HG02623 (cell line): ENCODE measurements around the gene INAVA.

Source experiments
- ATAC-seq: cut with Tn5 transposase; IDR thresholded peaks from one replicate; pipeline ENCODE4 v1.9.1; 2021; ENCODE audit warnings: moderate library complexity; ENCODE audit not compliant: unreplicated experiment

The INAVA gene

GRCh38 chr1:200874694-200875093 lies 20.0 kb upstream of the INAVA start:
- ATAC-seq: no peak

GRCh38 chr1:200875416-200875815 lies 19.3 kb upstream of the INAVA start:
- ATAC-seq: no peak

DNA sequence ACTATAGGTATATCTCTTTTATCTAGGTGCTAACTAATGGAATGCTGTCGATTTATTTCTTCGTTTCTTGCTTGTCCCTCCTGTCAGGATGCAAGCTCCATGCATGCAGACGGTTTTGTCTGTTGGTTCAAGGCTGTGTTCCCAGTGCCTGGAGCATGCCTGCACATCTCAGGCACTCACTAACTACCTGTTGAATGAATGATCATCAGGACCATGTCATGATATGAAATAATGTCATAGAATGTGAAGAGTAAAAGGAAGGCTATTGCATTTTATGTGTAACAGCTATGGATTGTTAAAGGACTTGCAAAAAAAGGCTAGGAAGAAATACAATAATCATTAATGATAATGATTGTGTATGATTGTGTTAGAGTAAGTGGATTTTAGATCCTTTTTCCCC lies 17.7 kb upstream of the INAVA start:
- ATAC-seq: no peak

DNA sequence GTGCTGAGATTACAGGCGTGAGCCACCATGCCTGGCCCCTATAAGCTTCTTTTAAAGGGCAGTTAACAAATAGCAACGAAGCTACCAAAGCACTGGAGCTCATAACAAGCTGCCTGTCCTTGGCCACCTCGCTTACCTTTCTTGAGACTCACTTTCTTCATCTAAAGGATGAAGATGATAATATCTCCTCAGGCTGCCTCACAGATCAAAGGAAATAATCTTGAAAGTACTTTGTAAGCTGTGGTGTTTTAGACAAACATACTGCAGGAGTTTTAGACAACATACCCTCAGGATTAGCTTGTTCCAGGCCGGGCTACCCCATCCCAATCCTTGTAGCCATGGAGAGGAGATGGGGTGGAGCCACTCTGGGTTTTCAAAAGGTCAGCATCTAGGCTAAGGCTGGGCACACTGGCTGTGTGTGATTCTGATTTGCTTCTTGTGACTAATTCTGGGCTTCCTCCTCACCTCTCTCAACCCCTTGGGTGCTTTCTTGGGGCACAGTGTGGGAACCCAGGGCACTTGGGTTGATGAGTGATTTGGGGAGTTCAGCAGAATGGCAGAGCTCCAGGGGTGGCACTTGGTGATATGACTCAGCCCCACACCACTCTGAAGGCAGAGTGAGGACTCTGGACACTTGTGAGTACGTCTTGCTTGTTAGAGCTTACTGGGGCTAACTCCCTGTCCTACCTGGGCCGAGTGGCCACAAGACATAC lies 16.7 kb upstream of the INAVA start:
- ATAC-seq: peak; percentile 53

DNA sequence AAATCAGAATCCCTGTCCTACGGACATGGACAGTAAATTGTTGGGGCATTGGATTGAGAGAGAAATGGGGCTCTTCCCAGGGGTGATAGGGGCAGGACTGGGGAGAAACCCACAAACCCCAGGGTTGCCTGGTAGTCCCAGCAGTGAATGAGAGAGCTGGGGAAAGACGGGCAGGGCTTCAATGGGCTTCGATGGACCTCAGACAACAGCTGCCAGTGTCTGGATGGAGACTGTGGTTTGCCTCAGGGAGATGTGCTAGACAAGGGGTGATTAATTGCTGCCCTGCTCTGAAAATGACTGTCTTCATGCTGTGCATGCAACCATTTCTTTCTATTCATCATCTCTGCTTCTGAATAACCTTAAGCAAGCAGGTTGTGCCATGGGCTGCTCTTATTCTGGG lies 14.5 kb upstream of the INAVA start:
- peak; percentile 68 for ATAC-seq

DNA sequence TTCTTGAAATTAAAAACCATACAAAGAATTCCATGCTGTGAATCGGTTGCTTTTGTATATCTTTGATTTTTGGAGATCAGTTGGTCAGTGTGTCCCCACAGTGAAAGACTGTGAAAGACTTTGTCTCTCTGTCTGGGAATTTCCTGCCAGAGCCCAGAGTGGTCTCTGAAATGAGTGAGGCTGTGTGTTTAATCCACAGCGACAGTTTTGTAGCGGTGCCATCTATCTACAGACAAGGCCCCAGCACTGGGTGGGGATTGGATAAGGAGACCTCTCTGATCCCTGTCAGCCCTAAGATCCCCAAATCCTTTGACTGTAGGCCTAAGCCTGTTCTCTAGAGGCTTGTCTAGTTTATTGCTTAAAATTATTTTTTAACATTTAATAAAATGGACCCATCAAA lies 11.6 kb upstream of the INAVA start:
- no peak for ATAC-seq

GRCh38 chr1:200885623-200886402 lies 8.9 kb upstream of the INAVA start:
- no peak for ATAC-seq

DNA sequence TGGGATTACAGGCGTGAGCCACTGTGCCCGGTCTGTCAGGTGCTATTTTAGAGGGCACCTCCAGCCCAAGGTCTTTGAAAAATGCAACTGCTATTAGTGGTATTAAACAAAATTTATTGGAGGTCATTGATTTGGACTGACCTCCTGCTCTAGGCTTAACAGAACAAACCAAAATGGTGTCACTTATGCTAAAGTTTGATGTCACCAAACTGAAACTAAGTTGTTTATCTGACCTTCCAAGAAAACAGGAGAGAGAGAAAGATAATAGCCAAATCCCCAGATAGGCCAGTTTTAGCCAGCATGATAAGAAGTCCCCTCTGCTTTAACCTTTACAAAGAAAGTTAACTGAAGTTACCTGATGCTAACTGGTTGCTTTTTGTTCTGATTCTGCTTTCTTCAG lies 8.1 kb upstream of the INAVA start:
- ATAC-seq: no peak

GRCh38 chr1:200887036-200887435 lies 7.7 kb upstream of the INAVA start:
- ATAC-seq: no peak

- ATAC-seq: no peak
These were observed 6.8 kb upstream of the INAVA start for GRCh38 chr1:200887772-200888348.

DNA sequence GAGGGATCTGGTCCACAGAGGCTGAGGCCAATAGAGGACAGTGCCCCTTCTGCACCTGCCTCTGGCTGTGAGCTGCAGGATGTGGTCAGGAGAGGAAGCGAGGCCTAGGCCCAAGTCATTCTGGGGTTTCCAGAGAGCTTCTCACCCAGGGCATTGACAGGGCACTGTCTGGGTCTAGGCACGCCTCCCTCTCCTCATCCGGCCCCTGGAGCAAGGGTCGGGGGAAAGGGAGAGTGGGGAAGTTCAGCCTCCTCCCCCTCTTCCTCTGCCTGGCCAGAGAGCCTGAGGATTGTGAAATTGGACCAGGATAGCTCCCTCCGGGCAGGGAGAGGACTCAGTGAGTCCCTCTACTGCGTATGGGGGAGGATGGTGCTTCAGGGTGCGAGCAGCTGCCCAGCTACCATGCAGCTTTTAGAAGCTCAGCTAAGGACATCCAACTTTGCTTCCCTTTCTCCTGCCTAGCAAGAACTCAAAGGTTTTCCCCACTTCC lies 6.3 kb upstream of the INAVA start:
- ATAC-seq: peak; percentile 92

GRCh38 chr1:200889571-200889970 lies 5.1 kb upstream of the INAVA start:
- ATAC-seq: no peak

GRCh38 chr1:200890027-200890426 lies 4.7 kb upstream of the INAVA start:
- no peak for ATAC-seq

GRCh38 chr1:200890818-200891773 lies 3.6 kb upstream of the INAVA start:
- no peak for ATAC-seq

GRCh38 chr1:200891774-200892157 lies 2.9 kb upstream of the INAVA start:
- ATAC-seq: no peak

DNA sequence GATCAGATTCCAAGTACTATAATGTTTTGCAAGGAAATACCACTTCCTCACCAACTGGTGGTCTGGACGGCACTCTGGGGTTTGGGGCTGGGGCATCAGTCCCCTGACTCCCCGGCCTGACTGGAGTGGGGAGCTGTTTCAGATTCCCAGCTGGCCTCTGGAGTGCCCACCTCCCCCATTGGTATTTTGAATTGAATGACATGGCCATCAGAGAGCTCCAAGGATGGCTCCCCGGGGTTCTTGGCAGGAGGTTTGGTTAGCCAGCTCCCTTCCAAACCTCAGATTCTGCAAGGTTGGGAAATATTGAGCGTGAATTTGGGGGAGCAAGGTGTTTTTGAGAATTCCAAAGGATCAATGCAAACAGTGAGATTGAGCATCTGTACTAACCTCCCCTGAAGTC lies 2.2 kb upstream of the INAVA start:
- no peak for ATAC-seq

GRCh38 chr1:200892958-200893357 lies 1.7 kb upstream of the INAVA start:
- ATAC-seq: no peak

GRCh38 chr1:200893411-200893901 lies 1.2 kb upstream of the INAVA start:
- ATAC-seq: no peak

GRCh38 chr1:200895443-200895789 lies 716 bp downstream of the INAVA start:
- ATAC-seq: no peak

- no peak for ATAC-seq
These were observed 1.3 kb downstream of the INAVA start for GRCh38 chr1:200895801-200896530.
